ENCODE data around the gene SF3B6. TPM values are rescaled to one million over a fixed set of nuclear protein-coding genes. Genes with fewer than 3 reads are reported as not detected.
A peak's percentile ranks its signal among the peaks of the same experiment; 100 is the strongest.

SF3B6 gene
- total RNA-seq (2021) (117 to 128 TPM (median 126 TPM) in 3 replicates), Bru-seq, nascent RNA (percentile 90 among the genes with signal in this experiment)
- long read RNA-seq, experiment 1, transcript SF3B6-201 (4 exons, 770 nt), result major isoform, 167 of 182 reads
- long read RNA-seq, experiment 1, partial matches to known transcripts, result 8 of 182 reads
- long read RNA-seq, experiment 1, other reads (novel, unspliced or antisense), result 6 of 182 reads
- long read RNA-seq, experiment 2, transcript SF3B6-201 (4 exons, 770 nt), result major isoform, 205 of 236 reads
- long read RNA-seq, experiment 2, partial matches to known transcripts, result 4 of 236 reads
- long read RNA-seq, experiment 2, other reads (novel, unspliced or antisense), result 27 of 236 reads
- long read RNA-seq, experiment 3, transcript SF3B6-201 (4 exons, 770 nt), result major isoform, 13 of 16 reads
- long read RNA-seq, experiment 3, partial matches to known transcripts, result 0 of 16 reads
- long read RNA-seq, experiment 3, other reads (novel, unspliced or antisense), result 3 of 16 reads

DNA sequence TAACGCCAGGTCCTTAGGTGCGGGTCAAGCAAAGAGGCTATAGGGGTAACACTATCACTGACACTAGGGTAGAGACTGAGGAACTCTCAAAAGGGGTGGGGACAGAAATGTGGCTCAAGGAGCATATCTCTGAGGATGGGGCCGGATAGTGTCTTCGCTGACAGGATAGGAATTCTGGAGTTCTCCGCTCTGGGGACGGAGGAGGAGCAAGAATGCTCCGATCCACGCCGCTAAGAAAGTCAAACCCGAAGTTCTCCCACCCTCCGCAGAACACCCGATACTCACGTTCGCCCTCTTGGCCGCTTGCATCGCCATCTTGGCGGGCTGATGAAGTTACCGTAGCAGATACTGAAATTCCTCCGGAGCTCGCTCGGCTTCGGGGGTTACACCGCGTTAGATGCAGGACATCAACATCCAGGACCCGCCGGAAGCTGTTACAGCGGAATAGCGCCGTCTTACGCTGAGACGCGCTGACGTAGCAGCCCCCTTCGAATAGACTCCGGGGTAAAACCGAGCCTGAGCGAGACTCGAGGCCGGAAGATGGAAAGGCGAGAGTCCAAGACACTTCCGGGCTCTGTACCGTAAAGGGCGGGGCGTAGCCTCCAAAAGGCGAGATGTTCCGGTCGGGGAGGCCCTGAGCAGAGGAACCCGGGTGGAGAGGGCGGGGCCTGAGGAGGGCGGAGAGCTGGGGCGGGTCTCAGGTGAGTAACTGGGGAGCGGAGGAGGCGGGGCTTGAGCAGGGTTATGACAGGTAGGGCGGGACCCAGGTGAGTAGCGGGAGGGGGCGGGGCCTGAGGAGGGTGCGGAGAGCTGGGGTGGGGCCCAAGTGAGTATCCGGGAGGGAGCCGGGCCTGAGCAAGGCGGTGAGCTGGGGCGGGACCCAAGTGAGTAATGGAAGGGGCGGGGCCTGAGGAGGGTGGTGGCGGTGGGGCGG is at the start of gene SF3B6:
Gene SF3B6 (minus strand): TSS at position 412 of the 934 bp plus-strand sequence. CDS start 97 bp downstream, at position 315.
- DNase-seq (ENCODE audit: low spot score) (peak; percentile 100), ATAC-seq (peak; percentile 87)
- Mint-ChIP-seq H3K36me3 (peaks cover 39% of the 10 kb centered on the region), H3K27me3 (ENCODE audit: low read depth) (no peaks in the 10 kb centered on the region), H3K4me3 (peak within 1 kb of the TSS; percentile 96), H3K9me3 (no peaks in the 10 kb centered on the region), H3K4me1 (peaks cover 21% of the 10 kb centered on the region), H3K27ac (peak within 1 kb of the TSS; percentile 99)
- POLR2A ChIA-PET, result interaction anchor here (0.5 to 2.1 kb wide), 10 partner anchors 8 to 734 kb away, joined by 3 to 29 read pairs (median 4); partner anchors contain the start of genes ATAD2B, TP53I3 and WDCP
- CTCF ChIA-PET, result interaction anchor here (0.7 to 1.9 kb wide), 17 partner anchors 8 to 452 kb away, joined by 3 to 22 read pairs (median 5); partner anchors contain the start of genes ATAD2B, PFN4, TP53I3 and WDCP
- TF ChIP-seq ZNF121 (CRISPR knock-in tag; IDR thresholded peaks at IDR 0.05) (no peak), MLX (CRISPR knock-in tag; IDR thresholded peaks at IDR 0.05) (peak; percentile 89; the same call in 1 of the 2 replicates), SMAD4 (CRISPR knock-in tag; IDR thresholded peaks at IDR 0.05) (no peak), TCF7 (CRISPR knock-in tag; IDR thresholded peaks at IDR 0.05; ENCODE audit: low read depth) (no peak), NR1H2 (CRISPR knock-in tag; IDR thresholded peaks at IDR 0.05) (no peak), ESRRA (CRISPR knock-in tag; IDR thresholded peaks at IDR 0.05; ENCODE audit: borderline replicate concordance) (0 out of 2 replicates have a peak, but pooled peaks have one; percentile 17), EMX1 (CRISPR knock-in tag; IDR thresholded peaks at IDR 0.05) (no peak), CREB1 (CRISPR knock-in tag; IDR thresholded peaks at IDR 0.05) (peak; percentile 85), HMGA2 (CRISPR knock-in tag; IDR thresholded peaks at IDR 0.05) (no peak), TP53 (CRISPR knock-in tag; IDR thresholded peaks at IDR 0.05) (no peak), PRDM15 (CRISPR knock-in tag; IDR thresholded peaks at IDR 0.05) (no peak), ELF4 (CRISPR knock-in tag; IDR thresholded peaks at IDR 0.05; ENCODE audit: low read depth) (no peak), NR3C1 (CRISPR knock-in tag; conservative IDR thresholded peaks at IDR 0.05; ENCODE audit: low read depth) (no peak), ZBTB21 (CRISPR knock-in tag; IDR thresholded peaks at IDR 0.05; ENCODE audit: borderline replicate concordance) (0 out of 2 replicates have a peak, but pooled peaks have one; percentile 29), ATF1 (CRISPR knock-in tag; IDR thresholded peaks at IDR 0.05) (peak; percentile 85; the same call in 1 of the 2 replicates), PRRX2 (CRISPR knock-in tag; IDR thresholded peaks at IDR 0.05) (0 out of 2 replicates have a peak, but pooled peaks have one; percentile 58), CBFB (CRISPR knock-in tag; IDR thresholded peaks at IDR 0.05; ENCODE audit: low read depth) (peak; percentile 76; the same call in 1 of the 2 replicates), IRF2 (CRISPR knock-in tag; IDR thresholded peaks at IDR 0.05; ENCODE audit: borderline replicate concordance, low read depth) (no peak), GABPB1 (CRISPR knock-in tag; IDR thresholded peaks at IDR 0.05) (peak; percentile 95), NFATC4 (CRISPR knock-in tag; IDR thresholded peaks at IDR 0.05) (no peak), NFE2L1 (CRISPR knock-in tag; IDR thresholded peaks at IDR 0.05) (0 out of 2 replicates have a peak, but pooled peaks have one; percentile 13), SMAD3 (CRISPR knock-in tag; IDR thresholded peaks at IDR 0.05; ENCODE audit: borderline replicate concordance) (peak; percentile 50; the same call in 1 of the 2 replicates), MYBL2 (CRISPR knock-in tag; IDR thresholded peaks at IDR 0.05) (peak; percentile 72; the same call in 1 of the 2 replicates), TEAD4 (CRISPR knock-in tag; IDR thresholded peaks at IDR 0.05) (peak; percentile 63; the same call in 1 of the 2 replicates)
- TF ChIP-seq, protein P1, sequence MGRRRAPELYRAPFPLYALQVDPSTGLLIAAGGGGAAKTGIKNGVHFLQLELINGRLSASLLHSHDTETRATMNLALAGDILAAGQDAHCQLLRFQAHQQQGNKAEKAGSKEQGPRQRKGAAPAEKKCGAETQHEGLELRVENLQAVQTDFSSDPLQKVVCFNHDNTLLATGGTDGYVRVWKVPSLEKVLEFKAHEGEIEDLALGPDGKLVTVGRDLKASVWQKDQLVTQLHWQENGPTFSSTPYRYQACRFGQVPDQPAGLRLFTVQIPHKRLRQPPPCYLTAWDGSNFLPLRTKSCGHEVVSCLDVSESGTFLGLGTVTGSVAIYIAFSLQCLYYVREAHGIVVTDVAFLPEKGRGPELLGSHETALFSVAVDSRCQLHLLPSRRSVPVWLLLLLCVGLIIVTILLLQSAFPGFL (CRISPR knock-in tag; IDR thresholded peaks at IDR 0.05; ENCODE audit: borderline replicate concordance), result peak; percentile 76; the same call in 1 of the 2 replicates
- TF ChIP-seq, protein P2, sequence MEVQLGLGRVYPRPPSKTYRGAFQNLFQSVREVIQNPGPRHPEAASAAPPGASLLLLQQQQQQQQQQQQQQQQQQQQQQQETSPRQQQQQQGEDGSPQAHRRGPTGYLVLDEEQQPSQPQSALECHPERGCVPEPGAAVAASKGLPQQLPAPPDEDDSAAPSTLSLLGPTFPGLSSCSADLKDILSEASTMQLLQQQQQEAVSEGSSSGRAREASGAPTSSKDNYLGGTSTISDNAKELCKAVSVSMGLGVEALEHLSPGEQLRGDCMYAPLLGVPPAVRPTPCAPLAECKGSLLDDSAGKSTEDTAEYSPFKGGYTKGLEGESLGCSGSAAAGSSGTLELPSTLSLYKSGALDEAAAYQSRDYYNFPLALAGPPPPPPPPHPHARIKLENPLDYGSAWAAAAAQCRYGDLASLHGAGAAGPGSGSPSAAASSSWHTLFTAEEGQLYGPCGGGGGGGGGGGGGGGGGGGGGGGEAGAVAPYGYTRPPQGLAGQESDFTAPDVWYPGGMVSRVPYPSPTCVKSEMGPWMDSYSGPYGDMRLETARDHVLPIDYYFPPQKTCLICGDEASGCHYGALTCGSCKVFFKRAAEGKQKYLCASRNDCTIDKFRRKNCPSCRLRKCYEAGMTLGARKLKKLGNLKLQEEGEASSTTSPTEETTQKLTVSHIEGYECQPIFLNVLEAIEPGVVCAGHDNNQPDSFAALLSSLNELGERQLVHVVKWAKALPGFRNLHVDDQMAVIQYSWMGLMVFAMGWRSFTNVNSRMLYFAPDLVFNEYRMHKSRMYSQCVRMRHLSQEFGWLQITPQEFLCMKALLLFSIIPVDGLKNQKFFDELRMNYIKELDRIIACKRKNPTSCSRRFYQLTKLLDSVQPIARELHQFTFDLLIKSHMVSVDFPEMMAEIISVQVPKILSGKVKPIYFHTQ (CRISPR knock-in tag; IDR thresholded peaks at IDR 0.05), result no peak
- TF ChIP-seq, protein P3, sequence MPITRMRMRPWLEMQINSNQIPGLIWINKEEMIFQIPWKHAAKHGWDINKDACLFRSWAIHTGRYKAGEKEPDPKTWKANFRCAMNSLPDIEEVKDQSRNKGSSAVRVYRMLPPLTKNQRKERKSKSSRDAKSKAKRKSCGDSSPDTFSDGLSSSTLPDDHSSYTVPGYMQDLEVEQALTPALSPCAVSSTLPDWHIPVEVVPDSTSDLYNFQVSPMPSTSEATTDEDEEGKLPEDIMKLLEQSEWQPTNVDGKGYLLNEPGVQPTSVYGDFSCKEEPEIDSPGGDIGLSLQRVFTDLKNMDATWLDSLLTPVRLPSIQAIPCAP (CRISPR knock-in tag; IDR thresholded peaks at IDR 0.05), result 0 out of 2 replicates have a peak, but pooled peaks have one; percentile 31

All from WTC11 (cell line).